ENCODE measurements around the gene PLA2G3. TPM values are rescaled to one million over a fixed set of nuclear protein-coding genes. Genes with fewer than 3 reads are reported as not detected.
"Not testable (repeated sequence)": the region's sequence is repeated elsewhere in the genome, so short reads cannot be mapped to it uniquely, and the experiment has no call there.

PLA2G3 gene
- polyA plus RNA-seq, 4 donors: 0.07 to 0.27 (median 0.16) TPM

- DNase-seq (ENCODE audit: low read depth in 4 of 4, low spot score in 3 of 4): no peak
Measured at GRCh38 chr22:31124811-31125465, 15.4 kb downstream of the PLA2G3 start.

GRCh38 chr22:31124290-31124689 lies 16.0 kb downstream of the PLA2G3 start:
- DNase-seq (ENCODE audit: low read depth in 4 of 4, low spot score in 3 of 4): no peak

DNA sequence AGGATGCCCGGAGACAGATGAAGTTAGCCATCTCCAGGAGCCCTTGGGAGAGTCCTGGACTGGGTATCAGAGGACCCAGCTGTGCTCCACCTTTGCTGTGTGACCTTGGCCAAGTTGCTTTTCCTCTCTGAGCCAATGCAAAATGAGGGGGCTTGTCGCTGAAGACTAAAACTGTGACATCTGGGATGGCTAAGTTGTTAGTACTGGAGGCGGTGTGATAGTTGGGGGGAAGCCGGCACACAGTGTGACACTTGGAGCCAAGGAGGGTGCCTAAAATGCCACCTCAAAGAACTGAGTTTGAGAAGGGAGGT lies 17.1 kb downstream of the PLA2G3 start:
- DNase-seq (ENCODE audit: low read depth in 4 of 4, low spot score in 3 of 4): no peak

DNA sequence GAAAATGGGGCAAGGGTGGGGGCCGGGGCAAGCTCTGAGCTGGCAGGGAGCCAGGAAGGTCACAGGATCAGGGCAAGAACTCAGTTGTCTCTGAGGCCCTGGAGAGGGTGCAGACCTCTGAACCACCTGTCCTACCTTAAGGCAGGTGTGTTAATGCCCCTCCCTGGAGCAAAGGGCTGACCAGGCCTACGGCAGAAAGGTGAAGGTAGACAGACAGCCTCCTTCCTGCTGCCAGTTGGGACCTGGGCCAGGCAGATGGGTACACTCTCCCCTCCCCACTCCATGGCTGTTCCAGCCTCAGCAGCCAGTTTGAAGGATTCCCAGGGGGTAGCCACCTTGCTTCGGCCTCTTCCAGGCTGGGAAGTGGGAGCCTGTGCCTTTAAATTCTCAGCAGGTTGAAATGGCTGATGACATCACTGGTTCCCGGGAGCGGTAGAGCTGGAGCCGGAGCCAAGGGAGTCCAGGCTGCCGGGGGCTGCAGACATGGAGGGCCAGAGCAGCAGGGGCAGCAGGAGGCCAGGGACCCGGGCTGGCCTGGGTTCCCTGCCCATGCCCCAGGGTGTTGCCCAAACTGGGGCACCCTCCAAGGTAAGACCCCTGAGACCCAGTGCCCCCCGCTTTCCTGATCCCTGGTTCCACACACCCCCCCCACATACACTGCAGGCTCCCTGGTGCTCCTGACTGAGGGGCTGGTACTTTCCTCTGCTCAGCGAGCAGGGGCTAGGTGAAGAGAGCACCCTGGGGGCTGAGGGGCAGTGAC lies 17.6 kb downstream of the PLA2G3 start, which contains the start of gene INPP5J:
INPP5J (plus strand) TSS at position 435 of the 760 bp plus-strand sequence; CDS start at position 484, 49 bp downstream.
- no peak for DNase-seq (ENCODE audit: low read depth in 4 of 4, low spot score in 3 of 4)

GRCh38 chr22:31122196-31122531 lies 18.1 kb downstream of the PLA2G3 start:
- DNase-seq (ENCODE audit: low read depth in 4 of 4, low spot score in 3 of 4): no peak

GRCh38 chr22:31121403-31121802 lies 18.9 kb downstream of the PLA2G3 start:
- no peak for DNase-seq (ENCODE audit: low read depth in 4 of 4, low spot score in 3 of 4)

- DNase-seq (ENCODE audit: low read depth in 4 of 4, low spot score in 3 of 4): no peak
Measured at GRCh38 chr22:31120642-31121041, 19.7 kb downstream of the PLA2G3 start.

- no peak for DNase-seq (ENCODE audit: low read depth in 4 of 4, low spot score in 3 of 4)
Measured at GRCh38 chr22:31120230-31120629, 20.1 kb downstream of the PLA2G3 start.

- DNase-seq (ENCODE audit: low read depth in 4 of 4, low spot score in 3 of 4): no peak
Measured at GRCh38 chr22:31119026-31119717, 21.1 kb downstream of the PLA2G3 start.

DNA sequence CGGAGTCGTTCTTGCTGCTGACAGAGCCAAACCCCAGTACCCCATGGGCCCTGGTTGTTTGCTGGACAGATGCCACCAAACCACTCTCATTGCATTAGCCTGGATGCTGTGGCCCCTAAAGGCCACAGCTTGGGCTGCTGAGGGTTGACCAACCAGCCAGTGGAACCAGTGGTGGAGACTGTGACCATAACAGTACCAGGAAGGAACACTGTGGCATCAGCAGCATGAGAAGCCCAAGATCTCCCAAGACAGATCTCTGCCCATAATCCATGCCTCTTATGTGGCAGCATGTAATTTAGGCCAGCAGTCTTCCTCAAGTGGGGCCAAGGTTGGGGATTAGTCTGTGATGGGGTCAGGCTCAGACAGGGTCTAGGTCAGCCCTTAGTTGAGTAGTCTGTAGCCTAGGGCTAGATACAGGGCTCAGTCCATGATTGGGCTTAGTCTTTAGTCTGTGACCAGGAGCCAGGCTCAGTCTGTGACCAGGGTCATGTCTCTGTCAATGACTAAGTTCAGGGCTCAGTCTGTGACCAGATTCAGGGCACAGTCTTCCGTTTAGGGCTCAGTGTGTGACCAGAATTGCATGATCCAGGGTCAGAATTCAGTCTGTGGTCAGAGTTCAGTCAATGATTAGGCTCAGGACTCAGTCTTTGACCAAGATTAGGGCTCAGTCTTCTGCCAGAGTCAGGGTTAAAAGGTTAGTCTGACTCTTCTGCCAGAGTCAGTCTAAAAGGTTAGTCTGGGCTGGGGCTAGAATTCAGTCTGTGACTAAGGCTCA lies 22.1 kb downstream of the PLA2G3 start:
- DNase-seq (ENCODE audit: low read depth in 4 of 4, low spot score in 3 of 4): no peak

- DNase-seq (ENCODE audit: low read depth in 4 of 4, low spot score in 3 of 4): not testable (repeated sequence)
Measured at GRCh38 chr22:31112547-31113091, 27.7 kb downstream of the PLA2G3 start.

- DNase-seq (ENCODE audit: low read depth in 4 of 4, low spot score in 3 of 4): no peak
Measured at GRCh38 chr22:31107894-31108218, 32.5 kb downstream of the PLA2G3 start.

DNA sequence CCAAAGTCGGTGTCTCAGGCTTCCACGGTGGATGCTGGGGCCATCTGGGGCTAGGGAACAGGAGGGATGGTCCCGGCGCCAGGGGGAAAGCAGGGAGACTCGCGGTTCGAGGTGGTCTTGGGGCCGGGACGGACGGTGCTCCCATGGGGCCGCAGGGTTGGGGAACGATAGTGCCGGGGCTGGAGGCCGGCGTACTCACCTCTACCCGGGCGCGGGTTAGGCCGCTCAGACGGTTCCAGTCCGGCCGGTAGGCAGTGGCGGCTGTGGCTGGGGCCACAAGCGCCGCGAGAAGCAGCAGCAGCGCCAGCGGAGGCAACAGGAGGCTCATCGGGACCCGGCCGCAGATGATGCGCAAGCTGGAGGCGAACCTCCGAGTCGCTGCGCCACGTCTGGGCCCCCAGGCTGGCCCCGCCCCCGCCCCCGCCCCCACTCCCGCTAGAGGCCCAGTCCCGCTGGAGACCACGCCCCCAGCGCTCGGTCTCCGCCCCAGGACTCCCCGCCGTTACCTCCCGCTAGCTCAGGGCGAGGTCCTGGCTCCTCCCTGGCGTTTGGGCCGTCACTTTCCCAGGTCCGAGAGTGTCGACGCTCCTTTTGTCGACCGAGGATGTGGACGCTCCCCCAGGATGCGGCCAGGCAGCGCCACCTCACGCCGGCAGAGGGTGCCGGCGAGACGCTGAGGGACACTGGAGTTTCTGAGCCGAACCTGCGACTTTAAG lies 33.0 kb downstream of the PLA2G3 start, which contains the start of gene SELENOM:
SELENOM (minus strand) TSS at position 391 of the 716 bp plus-strand sequence; CDS start at position 328, 63 bp downstream.
- DNase-seq (ENCODE audit: low read depth in 4 of 4, low spot score in 3 of 4): peak; percentile 85 to 91 (median 86)

- DNase-seq (ENCODE audit: low read depth in 4 of 4, low spot score in 3 of 4): no peak
Measured at GRCh38 chr22:31106731-31107177, 33.6 kb downstream of the PLA2G3 start.

GRCh38 chr22:31106001-31106571 lies 34.2 kb downstream of the PLA2G3 start:
- no peak for DNase-seq (ENCODE audit: low read depth in 4 of 4, low spot score in 3 of 4)

- DNase-seq (ENCODE audit: low read depth in 4 of 4, low spot score in 3 of 4): no peak
Measured at GRCh38 chr22:31105282-31105929, 34.9 kb downstream of the PLA2G3 start.

DNA sequence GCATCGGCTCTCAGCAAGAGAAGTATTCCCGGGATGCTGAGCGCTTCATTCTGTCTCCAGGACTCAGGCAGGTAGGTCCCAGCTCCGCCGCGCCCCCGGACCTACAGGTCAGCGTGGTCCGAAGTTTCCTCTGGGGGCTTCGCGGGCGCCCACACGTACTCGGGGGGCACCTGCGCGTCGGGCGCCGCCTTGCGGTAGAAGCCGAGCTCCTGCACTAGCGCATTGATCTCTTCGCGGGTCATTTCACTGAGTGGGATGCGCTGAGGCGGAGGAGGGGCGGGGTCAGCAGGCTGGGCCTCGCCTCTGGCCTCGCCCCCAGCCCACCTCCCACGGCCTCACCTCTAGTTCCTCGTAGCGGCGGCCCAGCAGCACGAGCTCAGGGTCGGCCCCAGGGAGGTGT lies 35.4 kb downstream of the PLA2G3 start:
- DNase-seq (ENCODE audit: low read depth in 4 of 4, low spot score in 3 of 4): no peak

DNA sequence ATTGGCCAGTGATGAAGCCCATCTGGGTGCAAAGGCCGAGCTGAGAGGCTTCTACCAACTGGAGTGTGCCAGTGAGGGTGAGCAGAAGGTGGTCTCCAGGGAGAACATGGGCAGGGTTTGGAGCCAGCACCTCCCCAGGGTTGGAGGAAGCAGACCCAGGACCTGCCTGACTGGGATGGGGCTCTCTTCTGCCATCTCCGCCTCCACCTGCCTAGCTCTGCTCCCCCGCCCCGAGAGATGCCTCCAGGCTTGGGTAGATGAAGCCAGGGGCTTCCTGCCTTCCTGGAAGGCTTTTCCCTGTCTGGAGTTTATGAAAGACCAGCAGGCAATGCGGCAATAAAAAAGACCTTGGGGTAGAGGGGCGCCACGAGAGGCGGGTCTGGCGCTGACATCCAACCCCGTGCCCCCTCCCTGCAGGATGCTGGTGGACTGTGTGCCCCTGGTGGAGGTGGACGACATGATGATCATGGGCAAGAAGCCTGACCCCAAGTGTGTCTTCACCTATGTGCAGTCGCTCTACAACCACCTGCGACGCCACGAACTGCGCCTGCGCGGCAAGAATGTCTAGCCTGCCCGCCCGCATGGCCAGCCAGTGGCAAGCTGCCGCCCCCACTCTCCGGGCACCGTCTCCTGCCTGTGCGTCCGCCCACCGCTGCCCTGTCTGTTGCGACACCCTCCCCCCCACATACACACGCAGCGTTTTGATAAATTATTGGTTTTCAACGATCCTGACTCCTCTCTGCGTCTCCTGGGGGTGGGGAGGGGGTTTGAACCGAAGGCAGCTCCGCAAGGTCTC lies 36.2 kb downstream of the PLA2G3 start:
- DNase-seq (ENCODE audit: low read depth in 4 of 4, low spot score in 3 of 4): no peak

Measured in left renal pelvis (tissue), 4 donors.